T-helper 2 cell (primary cell): ENCODE measurements around the gene ZCCHC8.
"Not testable (repeated sequence)": the region's sequence is repeated elsewhere in the genome, so short reads cannot be mapped to it uniquely, and the experiment has no call there.

Experiments used
- DNase-seq, 5 experiments: peaks; one replicate each; pipeline versions ENCODE4 v3.0.0 to v3.0.0-alpha.2; 2012 to 2022
- total RNA-seq, 2 donors: gene quantifications; one replicate each; lab custom pipeline; 2026; lab: John Stamatoyannopoulos, UW

ZCCHC8 gene
- 109 to 128 reads per million in 2 donors for total RNA-seq

DNA sequence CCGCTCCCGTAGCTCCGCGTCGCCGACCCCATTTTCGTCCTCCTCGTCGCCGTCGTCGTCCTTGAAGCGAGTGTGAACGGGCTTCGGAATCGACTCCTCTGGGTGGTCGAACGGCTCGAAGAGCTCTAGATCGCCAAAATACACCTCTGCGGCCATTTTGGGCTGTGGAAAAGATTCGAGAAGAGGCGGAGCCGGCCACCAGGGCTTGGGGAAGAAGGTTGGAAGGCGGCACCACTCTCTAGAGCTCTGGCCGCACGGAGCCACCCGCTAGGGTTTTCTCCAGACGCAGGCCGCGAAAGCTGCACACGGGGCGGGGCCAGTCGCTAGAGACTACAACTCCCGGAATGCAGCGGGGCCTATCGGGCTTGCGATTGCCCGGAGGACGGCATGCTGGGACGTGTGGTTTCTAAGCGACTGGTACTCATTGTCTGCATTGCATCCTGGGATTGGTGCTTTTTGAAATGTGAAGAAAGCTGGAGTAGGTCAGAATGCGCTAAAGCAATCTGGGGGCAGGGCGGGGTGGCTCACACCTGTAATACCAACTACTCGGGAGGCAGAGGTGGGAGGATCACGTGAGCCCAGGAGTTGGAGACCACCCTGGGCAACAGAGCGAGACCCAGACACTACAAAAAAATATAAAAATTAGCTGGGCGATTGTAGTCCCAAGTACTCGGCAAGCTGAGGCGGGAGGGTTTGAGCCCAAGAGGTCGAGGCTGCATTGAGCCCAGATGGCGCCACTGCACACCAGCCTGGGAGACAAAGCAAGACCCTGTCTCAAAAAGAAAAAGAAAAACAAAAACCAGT is at the start of gene ZCCHC8:
Gene ZCCHC8 (minus strand): TSS at position 248 of the 804 bp plus-strand sequence. CDS start 92 bp downstream, at position 156.
- DNase-seq, result peak; percentile 90 to 99 (median 95)

DNA sequence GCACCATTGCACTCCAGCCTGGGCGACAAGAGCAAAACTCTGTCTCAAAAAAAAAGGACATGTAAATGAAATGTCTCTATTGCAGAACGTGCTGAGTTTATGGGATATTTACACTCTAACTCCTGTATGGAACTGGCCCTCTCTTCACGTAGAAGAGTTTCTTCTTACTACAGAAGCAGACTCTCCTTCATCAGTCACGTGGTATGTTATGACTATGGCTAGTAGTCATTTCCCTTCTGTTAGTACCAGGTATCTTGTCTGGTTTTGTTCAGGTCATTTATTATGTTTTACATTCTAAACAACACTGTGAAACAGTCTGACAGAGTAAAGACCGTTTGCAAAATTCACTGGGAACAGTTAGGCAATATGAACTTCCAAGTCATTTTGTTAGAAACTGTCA is 46.6 kb upstream of the ZCCHC8 start:
- DNase-seq, result no peak

DNA sequence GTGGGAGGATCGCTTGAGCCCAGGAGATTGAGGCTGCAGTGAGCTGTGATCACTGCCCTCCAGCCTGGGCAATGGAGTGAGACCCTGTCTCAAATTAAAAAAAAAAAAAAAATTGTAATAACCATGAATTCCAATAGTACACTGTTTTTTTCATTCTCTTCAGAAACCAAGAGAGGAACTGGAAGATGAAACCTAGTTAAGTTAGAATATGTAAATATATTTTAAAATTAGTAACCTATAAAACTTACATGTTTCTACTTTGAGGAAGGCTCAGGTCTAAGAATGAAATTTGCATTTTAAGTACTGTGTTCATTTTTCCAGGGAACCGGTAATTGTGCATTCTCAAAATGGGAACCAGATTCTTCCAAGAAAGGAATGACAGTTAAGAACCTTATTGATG is 45.1 kb upstream of the ZCCHC8 start:
- no peak for DNase-seq

DNA sequence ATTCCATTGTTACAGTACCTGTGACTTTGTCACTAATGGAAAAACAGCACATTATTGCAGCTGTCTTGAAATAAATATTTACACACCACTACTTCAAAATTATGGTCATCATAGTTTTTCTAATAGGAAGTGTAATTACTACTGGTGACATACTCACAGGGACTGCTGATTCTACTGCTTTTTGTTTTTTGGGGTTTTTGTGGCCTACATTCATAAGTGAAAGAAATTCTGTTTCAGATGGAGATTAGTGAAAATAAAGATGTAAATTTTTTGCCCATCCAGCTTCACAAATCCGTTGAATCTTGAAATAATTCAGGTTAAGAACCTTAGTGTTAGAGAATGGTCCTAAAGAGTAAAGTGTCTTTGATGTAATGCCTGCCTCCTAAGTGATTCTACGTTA is 43.8 kb upstream of the ZCCHC8 start:
- DNase-seq, result no peak

DNA sequence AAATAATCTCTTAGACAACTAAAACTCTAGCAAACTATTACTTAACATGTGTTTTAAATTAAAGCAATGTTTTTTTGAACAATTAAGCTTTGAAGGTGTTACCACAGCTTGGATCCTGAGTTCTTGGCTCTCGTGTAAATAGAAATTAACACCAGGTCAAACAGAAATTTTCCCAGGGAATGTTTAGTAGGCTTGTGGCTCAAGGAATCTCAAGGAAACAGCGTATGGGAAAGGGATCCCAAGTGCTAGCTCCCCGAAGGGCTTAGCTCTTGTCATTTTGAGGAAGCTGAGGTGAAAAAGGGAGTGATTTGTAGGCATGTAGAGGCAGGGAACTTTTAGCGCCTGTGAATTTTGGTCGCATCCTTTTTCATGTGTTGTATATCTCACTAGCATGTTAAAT is 37.8 kb upstream of the ZCCHC8 start:
- no peak for DNase-seq

DNA sequence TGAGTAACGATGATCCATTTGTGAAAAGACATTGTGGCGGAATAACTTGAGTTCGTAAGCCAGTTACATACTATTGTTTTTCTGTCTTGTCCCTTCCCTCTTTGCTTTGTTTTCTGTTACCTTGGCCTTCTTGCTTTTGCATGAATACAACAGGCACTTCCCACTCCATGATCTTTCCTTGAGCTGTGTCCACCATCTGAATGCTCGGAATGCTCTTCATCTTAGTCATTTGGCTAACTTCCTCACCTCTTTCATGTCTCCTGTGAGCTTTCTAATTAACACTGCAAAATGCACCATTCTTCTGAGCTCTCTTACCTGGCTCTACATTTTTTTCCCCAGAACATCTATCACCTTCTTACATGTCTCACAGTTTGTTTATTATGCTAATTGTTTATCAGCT is 36.3 kb upstream of the ZCCHC8 start:
- no peak for DNase-seq

DNA sequence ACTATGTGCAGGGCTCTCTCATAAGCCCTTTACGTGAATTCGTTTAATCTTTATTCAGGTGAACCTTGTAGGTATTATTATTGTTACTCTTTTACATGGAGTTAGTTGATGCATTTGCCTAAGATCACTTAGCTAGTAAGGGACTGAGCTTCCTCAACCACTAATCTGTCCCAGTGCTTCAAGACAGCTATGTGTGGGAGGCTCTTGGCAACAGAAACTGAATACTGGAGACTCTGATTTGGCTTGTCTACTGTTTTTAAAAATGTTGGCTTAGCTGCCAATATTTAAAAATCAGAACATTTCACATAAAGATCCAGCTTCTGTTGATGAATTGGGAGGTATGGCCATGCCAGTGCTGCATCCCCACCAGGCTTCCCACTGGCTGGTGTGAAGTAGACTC is 33.1 kb upstream of the ZCCHC8 start:
- no peak for DNase-seq

DNA sequence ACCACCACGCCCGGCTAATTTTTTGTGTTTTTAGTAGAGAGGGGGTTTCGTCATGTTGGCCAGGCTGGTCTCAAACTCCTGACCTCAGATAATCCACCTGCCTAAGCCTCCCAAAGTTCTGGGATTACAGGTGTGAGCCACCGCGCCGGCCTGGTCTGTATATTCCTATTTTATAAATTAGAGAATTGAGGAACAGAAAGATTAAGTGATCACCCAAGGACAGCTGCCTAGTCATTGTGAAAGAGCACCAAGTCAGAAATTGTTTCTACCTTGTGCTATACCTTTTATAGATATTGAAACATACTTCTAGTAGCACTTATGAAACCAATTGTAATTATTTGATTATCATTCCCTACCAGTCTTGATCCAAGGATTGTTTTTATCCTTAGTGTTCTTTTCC is 28.3 kb upstream of the ZCCHC8 start:
- no peak for DNase-seq

DNA sequence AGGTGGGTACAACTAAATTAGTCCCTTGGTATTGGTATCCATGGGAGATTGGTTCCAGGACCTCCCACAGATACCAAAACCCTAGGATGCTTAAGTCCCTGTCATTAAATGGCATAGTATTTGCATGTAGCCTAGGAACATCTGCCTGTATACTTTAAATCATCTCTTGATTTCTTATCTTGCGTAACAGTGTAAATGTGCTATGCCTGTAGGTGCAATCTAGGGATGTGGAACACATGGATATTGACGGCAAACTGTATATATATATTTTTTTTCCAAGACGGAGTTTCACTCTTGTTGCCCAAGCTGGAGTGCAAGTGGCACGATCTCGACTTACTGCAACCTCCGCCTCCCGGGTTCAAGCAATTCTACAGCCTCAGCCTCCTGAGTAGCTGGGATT is 27.9 kb upstream of the ZCCHC8 start:
- no peak for DNase-seq

DNA sequence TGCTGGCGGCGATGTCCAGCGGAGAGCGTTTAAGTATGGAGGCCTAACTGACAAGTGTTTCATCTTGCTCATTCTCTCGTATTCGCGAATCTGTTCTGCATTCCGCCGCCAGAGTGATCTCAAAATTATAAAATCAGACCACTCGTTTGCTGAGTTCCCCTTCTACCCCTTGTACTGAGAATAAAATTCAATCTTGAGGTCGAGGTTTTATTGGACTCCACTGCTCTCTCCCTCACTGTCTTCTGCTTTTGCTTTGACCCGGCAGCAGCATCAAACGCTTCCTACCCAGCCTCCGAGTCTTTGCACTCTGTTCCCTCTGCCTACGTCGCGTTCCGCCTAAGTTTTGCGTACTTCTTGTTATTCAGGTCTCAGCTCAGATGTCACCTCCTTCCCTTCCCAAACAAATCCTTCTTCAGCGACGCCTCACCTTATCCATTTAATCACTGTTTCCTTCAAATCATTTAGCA is 26.8 kb upstream of the ZCCHC8 start:
- peak in 3 of 5 experiments; percentile 17 to 67 (median 20) for DNase-seq

DNA sequence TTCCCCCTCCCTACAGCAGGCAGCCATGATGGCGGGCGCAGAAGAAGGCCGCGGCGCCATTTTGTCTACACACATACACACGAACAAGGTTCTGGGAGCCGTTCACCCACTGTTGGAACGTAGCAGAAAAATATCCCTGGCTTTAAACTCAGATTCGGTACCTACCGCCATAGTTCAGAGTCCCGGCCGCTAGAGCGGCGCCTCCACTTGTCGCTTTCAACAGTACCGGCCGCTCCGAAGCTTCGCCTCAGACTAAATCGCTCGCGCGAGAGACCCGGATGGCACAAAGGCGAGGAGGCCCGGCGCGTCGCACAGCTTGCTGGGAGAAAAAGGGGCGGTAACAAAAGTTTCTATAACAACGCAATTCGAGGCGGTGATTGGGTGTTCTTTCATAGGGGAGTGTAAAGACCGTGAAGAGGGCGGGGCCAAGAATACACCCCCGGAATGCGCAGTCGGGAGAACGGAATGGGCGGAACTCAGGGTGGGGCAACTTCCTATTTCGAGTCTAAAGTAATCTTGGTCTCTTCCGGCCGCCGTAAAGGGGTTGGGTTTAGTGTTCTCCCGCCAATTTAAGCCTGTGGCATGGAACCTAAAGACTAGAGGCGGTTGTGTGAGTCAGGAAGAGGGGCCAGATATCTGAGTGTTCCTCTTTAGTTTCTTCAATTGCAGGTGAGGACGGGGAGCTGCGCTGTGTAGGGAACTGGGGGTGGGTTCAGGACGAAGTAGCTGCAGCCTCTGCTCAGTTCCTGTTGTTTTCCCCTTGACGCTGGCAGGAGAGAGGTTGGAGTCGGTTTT is 26.1 kb upstream of the ZCCHC8 start, which contains the start of the genes KNTC1 and RSRC2:
Gene KNTC1 (plus strand): TSS at position 567 of the 795 bp plus-strand sequence. CDS start 2,815 bp downstream, outside the sequence.
Gene RSRC2 (minus strand): TSS at position 254 of the 795 bp plus-strand sequence. CDS start 83 bp downstream, at position 171.
- DNase-seq, result peak; percentile 82 to 100 (median 96)

DNA sequence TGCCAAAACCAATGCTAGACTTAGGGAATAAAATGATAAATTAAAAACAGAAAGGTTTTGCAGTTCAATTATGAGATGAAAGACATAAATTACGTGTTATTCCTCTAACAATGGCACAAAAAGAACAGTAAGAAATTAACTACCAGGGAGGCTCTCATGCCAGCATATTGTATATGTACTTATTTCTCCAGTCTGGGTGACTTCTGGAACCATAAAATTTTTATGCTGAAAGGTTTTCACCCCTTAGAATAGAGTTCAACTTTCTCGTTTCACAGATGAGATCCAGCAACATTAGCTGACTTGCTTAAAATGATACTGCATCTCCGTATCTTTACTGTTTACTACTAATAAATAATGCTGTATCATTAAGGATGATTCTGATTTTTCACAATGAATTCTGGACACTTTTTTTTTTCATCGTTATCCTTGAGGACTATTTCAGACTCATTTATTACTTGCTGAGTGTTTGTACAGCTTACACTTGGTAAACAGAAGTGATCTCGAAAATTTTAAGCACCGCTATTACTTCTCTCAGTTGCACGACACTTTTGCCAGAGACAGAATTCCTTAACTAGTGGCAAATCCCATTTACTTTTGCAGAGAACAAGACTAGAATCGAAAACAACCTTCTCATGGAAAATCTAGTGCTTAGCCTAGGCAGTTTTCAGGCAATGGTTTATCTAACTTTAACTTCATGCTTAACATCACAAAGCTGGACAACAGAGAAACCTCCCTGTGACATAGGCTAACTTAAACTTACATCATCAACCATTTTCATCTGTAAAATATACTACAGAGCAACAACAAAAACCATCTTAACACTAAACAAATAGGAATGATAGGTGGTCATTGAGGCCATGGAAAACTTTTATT is 23.4 kb upstream of the ZCCHC8 start:
- DNase-seq, result no peak

DNA sequence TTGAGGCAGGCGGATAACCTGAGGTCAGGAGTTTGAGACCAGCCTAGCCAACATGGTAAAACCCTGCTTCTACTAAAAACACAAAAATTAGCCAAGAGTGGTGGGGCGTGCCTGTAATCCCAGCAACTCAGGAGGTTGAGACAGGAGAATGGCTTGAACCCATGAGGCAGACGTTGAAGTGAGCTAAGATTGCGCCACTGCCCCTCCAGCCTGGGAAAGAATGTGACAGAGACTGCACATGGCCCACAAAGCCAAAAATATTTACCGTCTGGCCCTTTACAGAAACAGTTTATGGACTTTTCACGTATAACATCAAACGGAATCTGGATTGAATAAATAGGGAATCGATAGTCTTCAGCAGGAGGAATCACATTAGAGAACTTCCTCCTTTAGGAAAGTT is 22.5 kb upstream of the ZCCHC8 start:
- no peak for DNase-seq

DNA sequence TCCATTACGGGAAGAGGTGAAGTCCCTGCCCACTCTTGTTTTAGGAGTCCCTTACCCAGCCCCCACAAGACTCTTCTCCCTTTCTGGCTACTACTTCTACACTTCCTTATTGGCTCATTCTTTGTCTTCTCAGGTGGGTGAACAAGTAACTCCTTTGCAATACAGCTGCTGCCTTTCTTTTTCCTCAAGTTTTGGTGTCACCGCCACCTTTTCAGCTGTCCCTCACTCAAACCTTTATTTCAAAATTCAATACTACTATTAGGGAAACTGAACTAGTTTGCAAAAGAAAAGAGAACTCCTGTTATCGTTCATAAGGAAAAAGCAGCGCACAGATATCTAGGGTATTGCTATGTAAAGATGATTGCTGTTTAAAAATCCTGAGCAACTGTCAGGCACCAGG is 19.9 kb upstream of the ZCCHC8 start:
- DNase-seq, result no peak

DNA sequence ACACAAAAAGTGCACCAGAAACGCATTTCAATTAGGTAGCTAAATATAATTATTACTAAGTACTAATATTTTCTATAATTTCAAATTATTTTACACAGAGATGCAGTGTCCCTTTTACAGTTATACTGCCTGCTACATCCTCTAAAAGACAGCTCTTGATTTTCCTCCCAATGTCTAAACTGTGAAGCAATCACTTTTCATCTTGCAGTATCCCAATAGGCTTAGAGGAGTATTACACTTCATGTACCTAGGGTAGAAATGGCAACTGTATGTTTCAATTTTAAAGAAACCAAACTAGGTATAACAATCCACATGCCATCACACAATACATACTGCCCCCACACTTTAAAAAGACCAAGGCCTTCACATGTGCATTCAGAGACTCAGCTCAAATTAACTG is 18.7 kb upstream of the ZCCHC8 start:
- no peak for DNase-seq

DNA sequence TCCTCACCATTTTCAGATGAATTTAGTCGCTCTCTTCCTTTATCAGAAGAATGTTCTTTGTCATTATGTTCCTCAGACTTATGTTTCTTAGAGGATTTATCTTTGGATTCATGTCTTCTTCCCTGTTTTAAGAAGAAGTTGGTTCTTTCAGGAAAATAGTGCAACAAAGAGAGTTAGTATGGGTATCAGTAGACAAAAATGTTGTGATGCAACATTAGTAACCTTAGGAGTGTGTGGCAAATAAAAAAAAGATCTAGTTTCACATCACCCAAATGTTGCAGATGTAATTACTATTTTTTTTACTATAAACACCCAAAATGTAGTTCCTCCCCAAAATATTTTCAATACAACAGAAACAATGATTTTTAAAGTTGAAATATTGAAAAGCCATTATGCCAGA is 18.2 kb upstream of the ZCCHC8 start:
- no peak for DNase-seq

DNA sequence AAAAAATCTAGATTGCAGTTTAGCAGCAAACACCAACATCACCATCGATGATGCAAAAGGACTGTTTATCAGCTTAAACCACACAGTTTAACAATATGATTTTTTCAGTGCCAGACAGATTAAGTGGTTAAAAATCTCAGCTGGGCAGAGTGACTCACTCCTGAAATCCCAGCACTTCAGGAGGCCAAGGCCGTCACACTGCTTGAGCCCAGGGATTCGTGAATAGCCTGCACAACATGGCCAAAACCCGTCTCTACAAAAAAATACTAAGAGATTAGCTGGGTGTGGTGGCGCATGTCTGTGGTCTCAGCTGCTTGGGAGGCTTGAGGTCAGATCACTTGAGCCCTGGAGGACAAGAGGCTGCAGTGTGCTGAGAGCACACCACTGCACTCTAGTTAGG is 17.1 kb upstream of the ZCCHC8 start:
- DNase-seq, result peak in 1 of 5 experiments; percentile 20

DNA sequence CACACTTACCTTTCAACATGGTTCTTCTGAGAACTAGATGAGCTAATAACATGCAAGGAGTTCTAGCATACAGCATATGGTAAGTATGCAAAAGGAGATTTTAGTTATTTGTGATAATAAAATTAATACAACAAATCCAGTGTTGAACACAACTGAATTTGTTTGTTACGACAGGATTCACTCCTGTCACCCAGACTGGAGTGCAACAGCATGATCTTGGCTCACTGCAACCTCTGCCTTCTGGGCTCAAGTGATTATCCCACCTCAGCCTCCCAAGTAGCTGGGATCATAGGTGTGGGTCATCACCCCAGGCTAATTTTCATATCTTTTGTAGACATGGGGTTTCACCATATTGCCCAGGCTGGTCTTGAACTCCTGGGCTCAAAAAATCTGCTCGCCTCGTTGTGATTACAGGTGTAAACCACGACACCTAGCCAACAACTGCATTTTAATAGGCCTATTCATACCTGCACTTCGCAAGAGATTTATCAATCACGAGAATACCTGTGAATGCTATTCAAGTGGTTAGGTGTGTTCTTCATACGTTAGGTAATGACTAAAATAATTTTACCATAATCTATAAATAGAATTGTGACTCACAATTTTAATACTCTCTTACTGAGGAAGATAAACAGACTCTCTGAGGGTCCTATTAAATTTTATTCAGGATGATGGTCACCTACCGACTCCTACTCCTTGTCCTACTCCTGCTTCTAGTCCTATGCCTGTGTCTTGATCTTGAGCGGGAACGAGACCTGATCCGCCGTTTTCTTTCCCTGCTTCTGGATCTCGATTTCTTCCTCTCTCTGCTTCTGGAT is 16.0 kb upstream of the ZCCHC8 start:
- DNase-seq, result no peak

DNA sequence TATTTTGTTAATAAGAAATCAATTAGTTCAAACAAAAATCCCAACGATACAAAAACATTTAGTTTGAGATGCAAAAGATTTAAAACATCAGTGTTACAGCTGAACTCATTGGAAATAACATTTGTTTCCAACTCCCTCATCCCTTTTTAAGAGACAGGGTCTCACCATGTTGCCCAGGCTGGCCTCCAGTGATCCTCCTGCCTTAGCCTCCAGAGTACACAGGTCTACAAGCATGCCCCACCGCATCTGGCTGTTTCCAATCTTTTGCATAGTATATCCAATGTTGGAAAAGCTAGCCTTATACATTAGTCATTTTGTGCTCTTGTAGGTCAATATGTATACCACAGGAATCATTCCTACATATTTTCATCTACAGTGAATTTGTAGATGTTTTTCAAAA is 14.5 kb upstream of the ZCCHC8 start:
- DNase-seq, result no peak

DNA sequence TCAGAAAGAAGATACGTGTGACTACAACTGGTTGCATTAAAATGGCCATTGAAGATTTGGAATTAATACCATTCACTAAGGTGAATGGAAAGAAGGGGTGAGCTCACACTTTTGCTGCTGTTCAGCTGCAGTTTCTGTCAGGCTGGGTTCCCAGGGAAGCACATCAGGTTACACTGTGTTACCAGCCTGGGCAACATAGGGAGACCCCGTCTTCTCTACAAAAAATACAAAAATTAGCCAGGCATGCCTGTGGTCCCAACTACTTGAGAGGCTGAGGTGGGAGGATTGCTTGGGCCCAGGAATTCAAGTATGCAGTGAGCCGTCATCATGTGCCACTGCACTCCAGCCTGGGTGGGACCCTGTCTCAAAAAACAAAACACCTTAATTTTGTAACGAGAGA is 12.9 kb upstream of the ZCCHC8 start:
- DNase-seq, result no peak

DNA sequence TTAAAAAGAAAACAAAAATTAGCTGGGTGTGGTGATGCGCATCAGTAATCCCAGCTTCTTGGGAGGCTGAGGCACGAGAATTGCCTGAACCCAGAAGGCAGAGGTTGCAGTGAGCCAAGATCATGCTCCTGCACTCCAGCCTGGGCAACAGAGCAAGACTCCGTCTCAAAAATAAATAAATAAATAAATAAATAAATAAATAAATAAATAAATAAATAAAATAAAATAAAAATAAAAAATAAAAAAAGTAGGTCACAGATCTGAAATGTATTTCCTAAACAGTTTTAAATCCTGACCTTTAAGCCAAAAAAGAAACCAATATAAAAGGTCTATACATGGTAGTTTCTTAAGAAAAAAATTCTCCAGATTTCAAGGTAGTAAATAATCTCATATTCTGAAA is 12.3 kb upstream of the ZCCHC8 start:
- DNase-seq, result not testable (repeated sequence)

DNA sequence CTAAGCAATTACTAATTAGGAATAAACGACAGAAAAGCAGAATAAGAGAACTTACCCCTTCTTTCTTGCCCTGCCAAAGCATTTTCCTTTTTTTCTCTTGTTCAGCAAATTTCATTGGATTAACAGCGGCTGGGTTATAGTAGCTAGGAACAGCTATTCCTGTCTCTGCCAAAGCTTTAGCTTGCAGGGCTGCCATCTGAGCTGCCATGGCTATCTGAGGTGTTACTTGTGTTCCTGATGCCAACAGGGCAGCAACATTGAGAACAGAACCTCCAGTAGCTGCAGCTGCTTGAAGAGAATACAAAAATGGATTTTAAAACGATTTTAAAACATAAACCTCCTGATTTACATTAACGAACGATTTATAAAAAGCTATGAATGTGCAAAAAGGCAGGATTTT is 7.4 kb upstream of the ZCCHC8 start:
- no peak for DNase-seq
